ENCODE results near the gene PHYH.

Gene PHYH

GRCh38 chr10:13319166-13319565 lies 19.3 kb upstream of the PHYH start:
- Histone ChIP-seq H3K36me3 (ENCODE audit: control insufficient read depth, insufficient read depth, low read length) (peaks cover 56% of the 10 kb centered on the region), H3K4me3 (ENCODE audit: extremely low read depth, insufficient read depth, low read length, poor library complexity, severe bottlenecking) (no peak overlapping the region), H3K27ac (ENCODE audit: low read depth, low read length, severe bottlenecking) (no peak overlapping the region), H3K4me1 (ENCODE audit: control insufficient read depth, insufficient read depth, low read length, poor library complexity, severe bottlenecking) (no peaks in the 10 kb centered on the region), H3K9me3 (ENCODE audit: control insufficient read depth, low read length) (no peaks in the 10 kb centered on the region)
- 86 to 100% methylated on average over 3 to 6 of the region's 7 CpGs for WGBS, 2 experiments (ENCODE audit: insufficient coverage in 2 of 2)

- no peak overlapping the region for H3K4me3 ChIP-seq (ENCODE audit: extremely low read depth, insufficient read depth, low read length, poor library complexity, severe bottlenecking)
- 95 to 100% methylated on average over 4 of the region's 6 CpGs for WGBS, 2 experiments (ENCODE audit: insufficient coverage in 2 of 2)
- peak overlapping the region; percentile 6 for H3K27ac ChIP-seq (ENCODE audit: low read depth, low read length, severe bottlenecking)
- no peaks in the 10 kb centered on the region for H3K4me1 ChIP-seq (ENCODE audit: control insufficient read depth, insufficient read depth, low read length, poor library complexity, severe bottlenecking)
- H3K36me3 ChIP-seq (ENCODE audit: control insufficient read depth, insufficient read depth, low read length), result peaks cover 39% of the 10 kb centered on the region
- H3K9me3 ChIP-seq (ENCODE audit: control insufficient read depth, low read length), result no peaks in the 10 kb centered on the region
Measured at GRCh38 chr10:13317474-13317873, 17.6 kb upstream of the PHYH start.

- no peaks in the 10 kb centered on the region for H3K4me1 ChIP-seq (ENCODE audit: control insufficient read depth, insufficient read depth, low read length, poor library complexity, severe bottlenecking)
- no peak overlapping the region for H3K4me3 ChIP-seq (ENCODE audit: extremely low read depth, insufficient read depth, low read length, poor library complexity, severe bottlenecking)
- H3K36me3 ChIP-seq (ENCODE audit: control insufficient read depth, insufficient read depth, low read length), result peaks cover 32% of the 10 kb centered on the region
- no peak overlapping the region for H3K27ac ChIP-seq (ENCODE audit: low read depth, low read length, severe bottlenecking)
- H3K9me3 ChIP-seq (ENCODE audit: control insufficient read depth, low read length), result no peaks in the 10 kb centered on the region
- 89 to 95% methylated on average over 6 to 7 of the region's 7 CpGs for WGBS, 2 experiments (ENCODE audit: insufficient coverage in 2 of 2)
Measured at GRCh38 chr10:13316635-13317311, 16.9 kb upstream of the PHYH start.

- no peaks in the 10 kb centered on the region for H3K9me3 ChIP-seq (ENCODE audit: control insufficient read depth, low read length)
- no peak overlapping the region for H3K4me3 ChIP-seq (ENCODE audit: extremely low read depth, insufficient read depth, low read length, poor library complexity, severe bottlenecking)
- H3K27ac ChIP-seq (ENCODE audit: low read depth, low read length, severe bottlenecking), result no peak overlapping the region
- no peaks in the 10 kb centered on the region for H3K4me1 ChIP-seq (ENCODE audit: control insufficient read depth, insufficient read depth, low read length, poor library complexity, severe bottlenecking)
- peaks cover 18% of the 10 kb centered on the region for H3K36me3 ChIP-seq (ENCODE audit: control insufficient read depth, insufficient read depth, low read length)
Measured at GRCh38 chr10:13315361-13315760, 15.5 kb upstream of the PHYH start.

GRCh38 chr10:13311177-13311575 lies 11.3 kb upstream of the PHYH start:
- Histone ChIP-seq H3K27ac (ENCODE audit: low read depth, low read length, severe bottlenecking) (no peak overlapping the region), H3K4me1 (ENCODE audit: control insufficient read depth, insufficient read depth, low read length, poor library complexity, severe bottlenecking) (no peaks in the 10 kb centered on the region), H3K36me3 (ENCODE audit: control insufficient read depth, insufficient read depth, low read length) (no peaks in the 10 kb centered on the region), H3K4me3 (ENCODE audit: extremely low read depth, insufficient read depth, low read length, poor library complexity, severe bottlenecking) (no peak overlapping the region), H3K9me3 (ENCODE audit: control insufficient read depth, low read length) (no peaks in the 10 kb centered on the region)
- 90 to 92% methylated on average over 3 to 4 of the region's 5 CpGs for WGBS, 2 experiments (ENCODE audit: insufficient coverage in 2 of 2)

GRCh38 chr10:13310518-13311176 lies 10.8 kb upstream of the PHYH start:
- H3K4me1 ChIP-seq (ENCODE audit: control insufficient read depth, insufficient read depth, low read length, poor library complexity, severe bottlenecking), result no peaks in the 10 kb centered on the region
- 89 to 92% methylated on average over 6 of the region's 7 CpGs for WGBS, 2 experiments (ENCODE audit: insufficient coverage in 2 of 2)
- no peak overlapping the region for H3K27ac ChIP-seq (ENCODE audit: low read depth, low read length, severe bottlenecking)
- H3K4me3 ChIP-seq (ENCODE audit: extremely low read depth, insufficient read depth, low read length, poor library complexity, severe bottlenecking), result no peak overlapping the region
- no peaks in the 10 kb centered on the region for H3K9me3 ChIP-seq (ENCODE audit: control insufficient read depth, low read length)
- no peaks in the 10 kb centered on the region for H3K36me3 ChIP-seq (ENCODE audit: control insufficient read depth, insufficient read depth, low read length)

- no peaks in the 10 kb centered on the region for H3K4me1 ChIP-seq (ENCODE audit: control insufficient read depth, insufficient read depth, low read length, poor library complexity, severe bottlenecking)
- no peaks in the 10 kb centered on the region for H3K9me3 ChIP-seq (ENCODE audit: control insufficient read depth, low read length)
- no peak overlapping the region for H3K4me3 ChIP-seq (ENCODE audit: extremely low read depth, insufficient read depth, low read length, poor library complexity, severe bottlenecking)
- 84 to 92% methylated on average over 2 of the region's 2 CpGs for WGBS, 2 experiments (ENCODE audit: insufficient coverage in 2 of 2)
- no peaks in the 10 kb centered on the region for H3K36me3 ChIP-seq (ENCODE audit: control insufficient read depth, insufficient read depth, low read length)
- no peak overlapping the region for H3K27ac ChIP-seq (ENCODE audit: low read depth, low read length, severe bottlenecking)
Measured at GRCh38 chr10:13309792-13310191, 9.9 kb upstream of the PHYH start.

- no peak overlapping the region for H3K27ac ChIP-seq (ENCODE audit: low read depth, low read length, severe bottlenecking)
- no peaks in the 10 kb centered on the region for H3K9me3 ChIP-seq (ENCODE audit: control insufficient read depth, low read length)
- H3K4me1 ChIP-seq (ENCODE audit: control insufficient read depth, insufficient read depth, low read length, poor library complexity, severe bottlenecking), result no peaks in the 10 kb centered on the region
- no peak overlapping the region for H3K4me3 ChIP-seq (ENCODE audit: extremely low read depth, insufficient read depth, low read length, poor library complexity, severe bottlenecking)
- 94 to 96% methylated on average over 5 to 6 of the region's 6 CpGs for WGBS, 2 experiments (ENCODE audit: insufficient coverage in 2 of 2)
- no peaks in the 10 kb centered on the region for H3K36me3 ChIP-seq (ENCODE audit: control insufficient read depth, insufficient read depth, low read length)
Measured at GRCh38 chr10:13308096-13308495, 8.2 kb upstream of the PHYH start.

- Histone ChIP-seq H3K36me3 (ENCODE audit: control insufficient read depth, insufficient read depth, low read length) (no peaks in the 10 kb centered on the region), H3K4me1 (ENCODE audit: control insufficient read depth, insufficient read depth, low read length, poor library complexity, severe bottlenecking) (no peaks in the 10 kb centered on the region)
- WGBS, 2 experiments (ENCODE audit: insufficient coverage in 2 of 2), result 89 to 97% methylated on average over 5 to 6 of the region's 6 CpGs
Measured at GRCh38 chr10:13306103-13306502, 6.2 kb upstream of the PHYH start.

GRCh38 chr10:13302821-13303555 lies 3.1 kb upstream of the PHYH start:
- H3K36me3 ChIP-seq (ENCODE audit: control insufficient read depth, insufficient read depth, low read length), result no peaks in the 10 kb centered on the region
- H3K4me3 ChIP-seq (ENCODE audit: extremely low read depth, insufficient read depth, low read length, poor library complexity, severe bottlenecking), result no peak overlapping the region
- H3K9me3 ChIP-seq (ENCODE audit: control insufficient read depth, low read length), result no peaks in the 10 kb centered on the region
- no peaks in the 10 kb centered on the region for H3K4me1 ChIP-seq (ENCODE audit: control insufficient read depth, insufficient read depth, low read length, poor library complexity, severe bottlenecking)
- no peak overlapping the region for H3K27ac ChIP-seq (ENCODE audit: low read depth, low read length, severe bottlenecking)
- WGBS, 2 experiments (ENCODE audit: insufficient coverage in 2 of 2), result 83 to 93% methylated on average over 13 to 16 of the region's 23 CpGs

More at GRCh38 chr10:13306103-13306502, 6.2 kb upstream of the PHYH start:
- H3K4me3 ChIP-seq (ENCODE audit: extremely low read depth, insufficient read depth, low read length, poor library complexity, severe bottlenecking), result no peak overlapping the region
- no peak overlapping the region for H3K27ac ChIP-seq (ENCODE audit: low read depth, low read length, severe bottlenecking)
- no peaks in the 10 kb centered on the region for H3K9me3 ChIP-seq (ENCODE audit: control insufficient read depth, low read length)
